Activated CD4-positive, alpha-beta T cell treated with anti-CD3 and anti-CD28 coated beads for 36 hours (primary cell): Measurements from ENCODE around the gene SPAG16. TPM values are rescaled to one million over a fixed set of nuclear protein-coding genes. Genes with fewer than 3 reads are reported as not detected.

ENCODE experiments used
- ATAC-seq: fragments of 200-7000 bp; cut with Tn5 transposase; one replicate; pipeline ENCODE4 v1.10.0; 2021; ENCODE audit warnings: mild to moderate bottlenecking, moderate library complexity
- CTCF ChIA-PET: fragments of 350-600 bp; sonication (Branson Sonifier 250); formaldehyde crosslinking; loops from one replicate; lab custom pipeline; 2021; ENCODE audit warnings: antibody characterized with exemption; lab: Charles Lee
- POLR2A ChIA-PET: fragments of 350-600 bp; sonication (Branson Sonifier 250); formaldehyde crosslinking; loops from one replicate; lab custom pipeline; 2021; ENCODE audit warnings: antibody characterized with exemption, inconsistent platforms; lab: Charles Lee
- DNase-seq: peaks from one replicate; pipeline ENCODE4 v3.0.0-alpha.2; 2020
- H3K27ac Mint-ChIP-seq: one replicate; pipeline ENCODE4 v1.8.0; 2021; ENCODE audit warnings: mixed read lengths
- H3K27me3 Mint-ChIP-seq: one replicate; pipeline ENCODE4 v1.8.0; 2021; ENCODE audit warnings: mixed read lengths
- H3K36me3 Mint-ChIP-seq: one replicate; pipeline ENCODE4 v1.8.0; 2021; ENCODE audit warnings: low read depth, mixed read lengths
- H3K4me1 Mint-ChIP-seq: one replicate; pipeline ENCODE4 v1.8.0; 2021; ENCODE audit warnings: mixed read lengths
- H3K4me3 Mint-ChIP-seq: one replicate; pipeline ENCODE4 v1.8.0; 2021; ENCODE audit warnings: mild to moderate bottlenecking, moderate library complexity, mixed read lengths
- H3K9me3 Mint-ChIP-seq: one replicate; pipeline ENCODE4 v1.8.0; 2021; ENCODE audit warnings: low read depth, mixed read lengths
- intact Hi-C, 2 experiments: fragments of 100-400 bp; cut with DNase I in 1 of 2; cut with micrococcal nuclease in 1 of 2; formaldehyde crosslinking; loops; one replicate each; pipeline versions ENCODE4 v1.14.2 to v1.15.1; 2022 to 2024; cut with DNase I, micrococcal nuclease
- total RNA-seq, 2 experiments: library from RNA; stranded (reverse); gene quantifications; one replicate each; pipeline ENCODE4 v1.2.3, GENCODE V29; 2021

Gene SPAG16
- total RNA-seq, 2 experiments from 2014 or later = 10.1 to 10.8 TPM

DNA sequence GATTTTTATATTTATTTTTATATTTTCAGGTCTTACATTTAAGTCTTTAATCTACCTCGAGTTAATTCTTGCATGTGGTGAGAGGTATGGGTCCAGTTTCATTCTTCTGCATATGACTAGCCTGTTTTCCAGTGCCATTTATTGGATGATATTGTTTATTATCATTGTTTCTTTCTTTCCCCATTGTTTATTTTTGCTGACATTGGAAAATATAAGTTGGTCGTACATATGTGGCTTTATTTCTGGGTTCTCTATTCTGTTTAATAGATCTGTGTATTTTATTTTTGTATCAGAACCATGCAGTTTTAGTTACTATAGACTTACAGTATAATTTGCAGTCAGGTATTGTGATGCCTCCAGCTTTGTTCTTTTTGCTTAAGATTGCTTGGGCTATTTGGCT is 1013.2 kb downstream of the SPAG16 start:
- intact Hi-C loops = no loop called here
- no peak overlapping the region for H3K27ac Mint-ChIP-seq
- no peak for DNase-seq
- no peaks in the 10 kb centered on the region for H3K36me3 Mint-ChIP-seq
- H3K9me3 Mint-ChIP-seq = peaks cover 8% of the 10 kb centered on the region
- no peak overlapping the region for H3K4me3 Mint-ChIP-seq
- H3K4me1 Mint-ChIP-seq = no peaks in the 10 kb centered on the region
- CTCF ChIA-PET = no interaction called here
- POLR2A ChIA-PET = no interaction called here
- no peak for ATAC-seq
- H3K27me3 Mint-ChIP-seq = no peaks in the 10 kb centered on the region

DNA sequence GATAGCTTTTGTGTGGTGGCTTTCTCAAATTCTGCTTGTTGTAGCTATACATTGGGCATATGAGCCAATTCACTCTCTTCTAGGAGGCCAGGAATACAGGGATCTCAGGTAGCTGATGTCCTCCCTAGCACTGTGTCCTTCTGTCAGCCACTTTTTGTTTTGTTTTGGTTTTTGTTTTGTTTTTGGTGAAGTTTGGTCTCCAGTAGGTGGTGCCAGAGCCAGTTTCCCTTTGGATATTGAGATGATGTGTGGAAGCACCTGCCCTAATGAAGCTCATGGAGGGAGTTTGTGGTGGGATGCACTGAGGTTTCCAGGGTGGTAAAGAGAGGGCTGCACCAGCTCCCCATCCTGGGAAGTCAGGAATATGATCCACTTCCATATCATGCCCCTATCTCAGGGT is 1026.1 kb downstream of the SPAG16 start:
- CTCF ChIA-PET = interaction anchor here (1.6 kb wide), 1 partner anchor 19 kb away, joined by 4 read pairs; no protein-coding TSS in a partner anchor
- POLR2A ChIA-PET = no interaction called here
- DNase-seq = no peak
- H3K4me3 Mint-ChIP-seq = no peak overlapping the region
- intact Hi-C loops = no loop called here
- H3K27ac Mint-ChIP-seq = no peak overlapping the region
- H3K9me3 Mint-ChIP-seq = peaks cover 7% of the 10 kb centered on the region
- no peaks in the 10 kb centered on the region for H3K27me3 Mint-ChIP-seq
- no peak for ATAC-seq
- H3K4me1 Mint-ChIP-seq = no peaks in the 10 kb centered on the region
- H3K36me3 Mint-ChIP-seq = no peaks in the 10 kb centered on the region

DNA sequence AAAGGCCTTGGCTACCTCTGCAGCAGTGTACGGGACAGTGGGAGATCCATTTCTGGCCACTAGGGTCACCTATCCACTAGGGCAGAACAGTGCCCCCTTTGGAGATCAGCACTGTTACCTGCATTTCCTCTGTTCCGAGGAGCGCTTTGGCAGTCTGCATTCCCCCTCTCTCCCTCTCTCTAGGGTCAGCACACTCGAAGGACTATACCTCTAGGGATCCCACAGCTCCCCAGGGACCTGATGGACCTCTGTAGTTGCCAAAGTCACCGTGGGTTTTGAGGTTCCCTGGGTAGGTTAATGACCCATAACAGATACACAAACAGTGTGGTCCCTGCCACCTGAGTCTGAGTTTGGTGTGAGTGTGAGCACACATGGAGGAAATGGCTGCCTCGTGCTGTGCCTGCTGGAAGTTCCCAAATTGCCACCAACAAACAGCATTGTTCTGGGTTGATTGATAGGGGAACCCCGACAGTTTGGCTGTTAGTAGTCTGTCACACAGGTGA is 1026.8 kb downstream of the SPAG16 start:
- H3K4me3 Mint-ChIP-seq = no peak overlapping the region
- ATAC-seq (no peak), DNase-seq (no peak)
- H3K27me3 Mint-ChIP-seq = no peaks in the 10 kb centered on the region
- ChIA-PET CTCF (interaction anchor here (1.6 kb wide), 1 partner anchor 18 kb away, joined by 4 read pairs; no protein-coding TSS in a partner anchor), POLR2A (no interaction called here)
- H3K36me3 Mint-ChIP-seq = no peaks in the 10 kb centered on the region
- H3K9me3 Mint-ChIP-seq = peaks cover 5% of the 10 kb centered on the region
- no peak overlapping the region for H3K27ac Mint-ChIP-seq
- intact Hi-C loops = no loop called here
- no peaks in the 10 kb centered on the region for H3K4me1 Mint-ChIP-seq

DNA sequence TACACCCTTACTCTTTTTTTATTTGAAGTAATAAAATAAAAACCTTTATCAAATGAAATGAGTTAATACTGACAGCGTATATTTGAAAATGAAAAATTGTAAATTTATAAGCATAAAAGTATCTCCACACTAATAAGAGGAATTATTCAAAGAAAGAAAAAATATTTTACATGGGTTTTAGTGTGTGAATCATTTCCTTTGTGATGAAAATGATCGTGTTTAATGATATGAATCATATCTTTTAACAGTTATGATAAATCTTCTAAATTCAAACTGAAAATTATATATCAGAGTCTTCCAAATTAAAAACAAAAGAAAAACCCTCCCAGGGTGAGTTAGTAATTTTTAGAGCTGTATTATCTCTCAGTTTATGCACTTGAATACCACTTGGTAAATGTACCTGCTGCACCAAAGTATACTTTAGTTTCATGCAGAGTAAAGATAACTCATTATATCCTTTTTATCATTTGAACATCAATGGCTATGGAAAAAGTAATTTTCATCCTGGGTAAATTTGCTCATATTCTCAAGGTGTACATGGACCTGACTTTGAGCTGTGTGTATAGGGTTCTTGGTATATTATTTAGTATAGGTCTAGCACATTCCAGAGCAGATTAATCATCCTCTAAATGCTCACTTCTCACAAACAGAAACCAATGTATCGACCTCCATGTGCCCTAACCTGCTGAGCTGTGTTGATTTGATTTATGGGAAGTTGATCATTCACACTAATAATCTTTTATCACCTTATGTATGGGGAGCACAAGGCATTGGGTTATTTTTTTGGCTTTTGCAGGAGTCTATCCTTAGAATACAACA is 1027.9 kb downstream of the SPAG16 start:
- POLR2A ChIA-PET = no interaction called here
- H3K27me3 Mint-ChIP-seq = no peaks in the 10 kb centered on the region
- no peak overlapping the region for H3K4me3 Mint-ChIP-seq
- no peak overlapping the region for H3K27ac Mint-ChIP-seq
- DNase-seq = no peak
- no peaks in the 10 kb centered on the region for H3K36me3 Mint-ChIP-seq
- peaks cover 2% of the 10 kb centered on the region for H3K9me3 Mint-ChIP-seq
- intact Hi-C loops = no loop called here
- CTCF ChIA-PET = interaction anchor here (0.8 to 1.4 kb wide), 2 partner anchors 13 to 77 kb away, joined by 3 to 4 read pairs; no protein-coding TSS in a partner anchor
- ATAC-seq = no peak
- no peaks in the 10 kb centered on the region for H3K4me1 Mint-ChIP-seq

DNA sequence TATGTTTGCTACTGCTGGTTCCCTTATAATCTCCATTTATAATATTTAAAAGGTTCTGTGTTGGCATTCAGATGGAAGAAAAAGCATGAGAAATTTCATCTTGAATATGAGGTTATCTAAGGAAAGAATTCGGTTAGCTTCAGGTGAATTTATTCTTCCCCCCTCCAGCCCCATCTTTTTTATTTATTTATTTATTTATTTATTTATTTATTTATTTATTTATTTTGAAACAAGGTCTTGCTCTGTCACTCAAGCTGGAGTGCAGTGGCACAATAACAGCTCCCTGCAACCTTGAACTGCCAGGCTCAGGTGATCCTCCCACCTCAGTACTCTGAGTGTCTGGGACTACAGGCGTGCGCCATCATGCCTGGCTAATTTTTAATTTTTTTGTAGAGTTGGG is 1031.1 kb downstream of the SPAG16 start:
- CTCF ChIA-PET = interaction anchor here (0.7 kb wide), 3 partner anchors 14 to 1095 kb away, joined by 3 to 4 read pairs (median 3); no protein-coding TSS in a partner anchor
- H3K4me1 Mint-ChIP-seq = no peaks in the 10 kb centered on the region
- intact Hi-C loops = no loop called here
- ATAC-seq (no peak), DNase-seq (no peak)
- H3K36me3 Mint-ChIP-seq = no peaks in the 10 kb centered on the region
- no peak overlapping the region for H3K4me3 Mint-ChIP-seq
- peaks cover 2% of the 10 kb centered on the region for H3K27me3 Mint-ChIP-seq
- POLR2A ChIA-PET = interaction anchor here (0.7 kb wide), 1 partner anchor 646 kb away, joined by 5 read pairs; no protein-coding TSS in a partner anchor
- no peaks in the 10 kb centered on the region for H3K9me3 Mint-ChIP-seq
- no peak overlapping the region for H3K27ac Mint-ChIP-seq

DNA sequence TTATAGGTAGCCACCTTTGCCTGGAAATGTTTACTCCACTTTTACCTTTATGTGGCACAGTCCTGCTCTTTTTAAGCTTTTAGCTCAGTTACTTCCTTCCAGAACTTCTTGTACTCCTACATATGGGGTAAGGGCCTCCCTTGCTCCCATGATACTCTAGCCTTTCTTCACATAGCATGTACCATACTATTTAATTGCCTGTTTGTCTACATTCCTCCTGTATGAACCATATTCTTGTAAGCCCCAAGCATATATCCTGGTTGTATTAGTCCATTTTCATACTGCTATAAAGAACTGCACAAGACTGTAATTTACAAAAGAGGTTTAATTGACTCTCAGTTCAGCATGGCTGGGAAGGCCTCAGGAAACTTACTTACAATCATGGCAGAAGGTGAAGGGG is 1035.9 kb downstream of the SPAG16 start:
- no peak for ATAC-seq
- Mint-ChIP-seq H3K4me1 (no peaks in the 10 kb centered on the region), H3K27ac (no peak overlapping the region), H3K36me3 (no peaks in the 10 kb centered on the region), H3K4me3 (no peak overlapping the region), H3K9me3 (no peaks in the 10 kb centered on the region), H3K27me3 (peaks cover 2% of the 10 kb centered on the region)
- CTCF ChIA-PET = interaction anchor here (0.8 kb wide), 1 partner anchor 9 kb away, joined by 3 read pairs; no protein-coding TSS in a partner anchor
- no peak for DNase-seq
- intact Hi-C loops = no loop called here
- POLR2A ChIA-PET = no interaction called here

DNA sequence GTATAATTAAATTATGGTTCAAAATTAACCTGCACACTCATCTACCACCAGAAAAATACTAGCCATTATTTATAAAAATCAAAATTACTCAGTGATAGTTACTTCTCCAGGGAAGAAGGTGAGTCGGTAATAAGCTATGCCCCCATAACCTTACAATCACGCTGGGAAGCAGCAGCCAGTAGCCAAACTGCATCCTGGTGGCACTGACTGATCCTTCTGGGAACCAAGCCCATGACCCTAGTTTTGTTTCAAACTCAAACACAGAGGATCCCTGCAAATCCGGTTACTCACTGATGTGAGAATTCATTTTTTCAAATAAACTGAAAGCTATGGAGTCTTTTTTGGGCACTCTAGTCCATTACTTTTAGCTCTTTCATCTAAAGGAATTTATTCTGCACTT is 1038.4 kb downstream of the SPAG16 start:
- H3K27ac Mint-ChIP-seq = no peak overlapping the region
- ChIA-PET POLR2A (interaction anchor here (0.6 kb wide), 1 partner anchor 136 kb away, joined by 3 read pairs; no protein-coding TSS in a partner anchor), CTCF (no interaction called here)
- intact Hi-C loops = no loop called here
- no peak for ATAC-seq
- no peaks in the 10 kb centered on the region for H3K9me3 Mint-ChIP-seq
- no peak for DNase-seq
- H3K36me3 Mint-ChIP-seq = no peaks in the 10 kb centered on the region
- H3K4me1 Mint-ChIP-seq = no peaks in the 10 kb centered on the region
- H3K4me3 Mint-ChIP-seq = no peak overlapping the region
- H3K27me3 Mint-ChIP-seq = peaks cover 2% of the 10 kb centered on the region

DNA sequence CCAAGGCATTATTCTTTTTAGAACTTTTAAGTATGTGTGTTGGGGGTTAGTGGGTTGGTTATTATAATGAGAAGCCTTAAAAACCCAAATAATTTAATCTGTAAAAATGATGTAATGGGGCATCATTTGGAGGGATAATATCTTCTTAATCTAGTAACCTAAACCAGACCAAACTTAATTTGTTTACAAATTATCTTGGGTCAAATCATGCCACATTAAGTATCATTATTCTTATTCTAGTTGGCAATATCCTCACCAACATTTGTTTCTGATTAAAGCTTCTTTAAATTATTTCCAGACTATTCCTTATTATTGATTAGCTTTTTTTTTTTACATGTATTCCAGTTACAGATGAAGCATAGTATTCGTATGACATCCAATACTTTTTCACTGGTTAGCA is 1041.1 kb downstream of the SPAG16 start:
- DNase-seq (no peak), ATAC-seq (no peak)
- intact Hi-C loops = no loop called here
- CTCF ChIA-PET = interaction anchor here (1.6 kb wide), 1 partner anchor 13 kb away, joined by 4 read pairs; no protein-coding TSS in a partner anchor
- no peaks in the 10 kb centered on the region for H3K27me3 Mint-ChIP-seq
- no peaks in the 10 kb centered on the region for H3K4me1 Mint-ChIP-seq
- POLR2A ChIA-PET = no interaction called here
- H3K9me3 Mint-ChIP-seq = no peaks in the 10 kb centered on the region
- H3K4me3 Mint-ChIP-seq = no peak overlapping the region
- no peak overlapping the region for H3K27ac Mint-ChIP-seq
- H3K36me3 Mint-ChIP-seq = no peaks in the 10 kb centered on the region

DNA sequence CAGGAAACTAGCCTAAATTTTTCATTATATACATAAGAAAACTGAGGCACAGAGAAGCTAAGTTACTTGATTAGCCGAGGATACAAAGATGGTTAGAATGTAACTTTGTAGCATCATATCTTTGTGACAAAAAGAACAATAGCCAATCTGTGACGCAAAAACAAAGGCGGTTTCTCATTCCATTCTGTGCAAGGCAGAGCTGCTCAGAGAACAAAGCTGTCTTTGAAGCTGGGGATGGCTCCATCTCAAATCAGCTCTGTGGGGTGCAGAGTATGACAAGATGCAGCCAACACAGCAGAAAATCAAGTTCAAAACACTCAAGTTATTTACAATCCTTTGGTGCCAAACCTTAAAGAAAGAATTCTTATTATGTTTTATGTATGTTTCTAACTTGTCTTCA is 1044.7 kb downstream of the SPAG16 start:
- H3K4me3 Mint-ChIP-seq = no peak overlapping the region
- H3K36me3 Mint-ChIP-seq = no peaks in the 10 kb centered on the region
- intact Hi-C loops = no loop called here
- H3K27me3 Mint-ChIP-seq = no peaks in the 10 kb centered on the region
- ChIA-PET CTCF (interaction anchor here (0.9 to 1.1 kb wide), 3 partner anchors 9 to 19 kb away, joined by 3 to 4 read pairs (median 3); no protein-coding TSS in a partner anchor), POLR2A (no interaction called here)
- no peaks in the 10 kb centered on the region for H3K9me3 Mint-ChIP-seq
- no peak overlapping the region for H3K27ac Mint-ChIP-seq
- H3K4me1 Mint-ChIP-seq = no peaks in the 10 kb centered on the region
- DNase-seq (no peak), ATAC-seq (no peak)

DNA sequence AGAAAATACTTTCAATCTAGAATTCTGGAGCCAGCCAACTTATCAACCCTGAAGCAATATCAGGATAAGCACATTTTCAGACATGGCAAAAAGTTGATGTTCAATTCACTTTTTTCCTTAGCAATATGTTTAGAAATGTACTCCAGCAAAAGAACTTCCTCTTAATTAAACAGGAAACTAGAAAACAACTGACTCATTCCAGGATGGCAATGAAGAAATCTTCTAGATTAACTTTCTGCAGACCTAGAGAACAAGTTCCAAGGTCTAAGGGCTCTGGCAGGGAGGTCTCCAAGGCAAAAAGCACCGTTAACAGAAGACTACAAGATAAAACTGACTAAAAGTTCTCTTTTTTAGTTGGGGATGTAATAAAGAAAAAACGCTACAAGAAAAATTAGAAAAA is 1057.4 kb downstream of the SPAG16 start:
- no peaks in the 10 kb centered on the region for H3K4me1 Mint-ChIP-seq
- no peak overlapping the region for H3K4me3 Mint-ChIP-seq
- H3K27me3 Mint-ChIP-seq = no peaks in the 10 kb centered on the region
- H3K9me3 Mint-ChIP-seq = no peaks in the 10 kb centered on the region
- H3K36me3 Mint-ChIP-seq = no peaks in the 10 kb centered on the region
- no peak for ATAC-seq
- intact Hi-C loops = no loop called here
- CTCF ChIA-PET = no interaction called here
- DNase-seq = no peak
- no peak overlapping the region for H3K27ac Mint-ChIP-seq
- POLR2A ChIA-PET = no interaction called here

DNA sequence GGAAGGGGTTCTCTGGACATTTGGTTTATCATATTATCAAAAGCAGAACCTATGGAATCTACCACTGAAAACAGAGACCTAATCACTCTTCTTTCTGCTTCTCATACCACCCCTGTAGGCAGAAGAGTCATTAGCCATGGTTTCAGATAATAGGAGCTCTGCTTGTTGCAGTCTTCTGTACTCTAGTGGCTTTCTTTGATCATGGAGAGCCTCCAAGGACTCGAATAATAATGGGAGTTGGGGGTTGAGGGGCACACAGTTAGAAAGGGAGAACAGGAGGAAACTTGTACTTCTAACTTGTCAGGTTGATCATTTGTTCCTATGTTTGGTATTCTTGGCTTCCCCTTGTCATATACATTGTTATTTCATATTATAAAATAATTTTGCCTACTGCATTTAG is 1074.2 kb downstream of the SPAG16 start:
- no peaks in the 10 kb centered on the region for H3K36me3 Mint-ChIP-seq
- no peak for DNase-seq
- H3K4me3 Mint-ChIP-seq = no peak overlapping the region
- no peak overlapping the region for H3K27ac Mint-ChIP-seq
- H3K4me1 Mint-ChIP-seq = no peaks in the 10 kb centered on the region
- ChIA-PET CTCF (no interaction called here), POLR2A (no interaction called here)
- peaks cover 9% of the 10 kb centered on the region for H3K9me3 Mint-ChIP-seq
- intact Hi-C loops = no loop called here
- ATAC-seq = no peak
- no peaks in the 10 kb centered on the region for H3K27me3 Mint-ChIP-seq

DNA sequence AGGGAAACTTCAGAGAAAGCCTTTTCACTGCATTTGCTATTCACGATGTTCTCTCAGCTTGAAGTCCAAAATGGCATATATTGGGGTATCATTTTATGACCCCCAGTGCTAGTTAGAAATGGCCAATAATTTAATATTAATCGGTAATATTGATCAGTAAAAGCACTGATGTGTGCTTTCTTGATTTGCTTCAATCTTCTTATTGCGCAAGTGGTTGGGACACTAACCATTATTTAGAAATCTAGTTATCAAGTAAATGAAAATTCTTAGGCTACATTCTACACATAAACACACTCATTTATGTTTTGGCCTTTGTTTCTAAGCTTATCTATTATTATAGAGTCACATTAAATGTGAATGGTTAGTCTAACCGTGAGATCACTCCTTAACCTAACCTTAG is 1076.9 kb downstream of the SPAG16 start:
- Mint-ChIP-seq H3K9me3 (peaks cover 9% of the 10 kb centered on the region), H3K4me3 (no peak overlapping the region), H3K36me3 (no peaks in the 10 kb centered on the region), H3K27ac (no peak overlapping the region), H3K4me1 (no peaks in the 10 kb centered on the region), H3K27me3 (peaks cover 4% of the 10 kb centered on the region)
- intact Hi-C loops = no loop called here
- ChIA-PET CTCF (no interaction called here), POLR2A (no interaction called here)
- DNase-seq (no peak), ATAC-seq (no peak)
